ENCODE results near the gene RANBP1.
"Not testable (repeated sequence)": the region's sequence is repeated elsewhere in the genome, so short reads cannot be mapped to it uniquely, and the experiment has no call there.

Gene RANBP1

GRCh38 chr22:20149257-20150250 lies 33.6 kb downstream of the RANBP1 start:
- H3K4me3 ChIP-seq (ENCODE audit: low read depth, low read length) = no peak overlapping the region

GRCh38 chr22:20150381-20151275 lies 34.7 kb downstream of the RANBP1 start, which contains the start of gene CCDC188:
CCDC188 (minus strand) TSS chr22:20151055; CDS start chr22:20150986, 69 bp downstream.
- no peak within 1 kb of the TSS for H3K4me3 ChIP-seq (ENCODE audit: low read depth, low read length)

- no peak overlapping the region for H3K4me3 ChIP-seq (ENCODE audit: low read depth, low read length)
Measured at GRCh38 chr22:20151276-20151588, 35.3 kb downstream of the RANBP1 start.

- no peak overlapping the region for H3K4me3 ChIP-seq (ENCODE audit: low read depth, low read length)
Measured at GRCh38 chr22:20152464-20152890, 36.6 kb downstream of the RANBP1 start.

- H3K4me3 ChIP-seq (ENCODE audit: low read depth, low read length) = no peak overlapping the region
Measured at GRCh38 chr22:20153945-20154344, 38.0 kb downstream of the RANBP1 start.

- no peak overlapping the region for H3K4me3 ChIP-seq (ENCODE audit: low read depth, low read length)
Measured at GRCh38 chr22:20154602-20155187, 38.8 kb downstream of the RANBP1 start.

- H3K4me3 ChIP-seq (ENCODE audit: low read depth, low read length) = no peak overlapping the region
Measured at GRCh38 chr22:20155330-20156041, 39.6 kb downstream of the RANBP1 start.

- H3K4me3 ChIP-seq (ENCODE audit: low read depth, low read length) = no peak overlapping the region
Measured at GRCh38 chr22:20156042-20156389, 40.1 kb downstream of the RANBP1 start.

GRCh38 chr22:20156611-20157429 lies 40.9 kb downstream of the RANBP1 start:
- H3K4me3 ChIP-seq (ENCODE audit: low read depth, low read length) = no peak overlapping the region

- no peak overlapping the region for H3K4me3 ChIP-seq (ENCODE audit: low read depth, low read length)
Measured at GRCh38 chr22:20157430-20158183, 41.7 kb downstream of the RANBP1 start.

- H3K4me3 ChIP-seq (ENCODE audit: low read depth, low read length) = no peak overlapping the region
Measured at GRCh38 chr22:20158391-20159036, 42.6 kb downstream of the RANBP1 start.

GRCh38 chr22:20159076-20159475 lies 43.2 kb downstream of the RANBP1 start:
- no peak overlapping the region for H3K4me3 ChIP-seq (ENCODE audit: low read depth, low read length)

- not testable (repeated sequence) for H3K4me3 ChIP-seq (ENCODE audit: low read depth, low read length)
Measured at GRCh38 chr22:20159531-20159930, 43.6 kb downstream of the RANBP1 start.

- H3K4me3 ChIP-seq (ENCODE audit: low read depth, low read length) = no peak overlapping the region
Measured at GRCh38 chr22:20160041-20160440, 44.1 kb downstream of the RANBP1 start.

GRCh38 chr22:20164863-20165262 lies 49.0 kb downstream of the RANBP1 start:
- no peak overlapping the region for H3K4me3 ChIP-seq (ENCODE audit: low read depth, low read length)

GRCh38 chr22:20165421-20165820 lies 49.5 kb downstream of the RANBP1 start:
- H3K4me3 ChIP-seq (ENCODE audit: low read depth, low read length) = no peak overlapping the region

- no peak overlapping the region for H3K4me3 ChIP-seq (ENCODE audit: low read depth, low read length)
Measured at GRCh38 chr22:20165913-20166312, 50.0 kb downstream of the RANBP1 start.

GRCh38 chr22:20166703-20167102 lies 50.8 kb downstream of the RANBP1 start:
- no peak overlapping the region for H3K4me3 ChIP-seq (ENCODE audit: low read depth, low read length)
